HepG2 (cell line): ENCODE measurements around the gene NEDD4L. TPM values are rescaled to one million over a fixed set of nuclear protein-coding genes. Genes with fewer than 3 reads are reported as not detected.

ENCODE experiments used
- ELF1 ChIP-seq: sonication (generic); formaldehyde crosslinking; IDR thresholded peaks from 2 replicates; pipeline ENCODE4 v1.4.0; 2020; ENCODE audit warnings: missing genetic modification reagents
- GFI1 ChIP-seq: sonication (generic); formaldehyde crosslinking; IDR thresholded peaks from 2 replicates; pipeline ENCODE4 v1.5.0; 2020; ENCODE audit warnings: missing genetic modification reagents, mild to moderate bottlenecking, borderline replicate concordance
- GLI4 ChIP-seq: sonication (generic); formaldehyde crosslinking; IDR thresholded peaks from 2 replicates; pipeline ENCODE4 v1.5.1; 2020; ENCODE audit warnings: missing genetic modification reagents, mild to moderate bottlenecking, moderate library complexity, borderline replicate concordance
- KMT2B ChIP-seq: IDR thresholded peaks from 2 replicates; pipeline ENCODE4 v1.6.1; 2016; ENCODE audit warnings: missing genetic modification reagents, missing compliant biosample characterization
- MXI1 ChIP-seq: IDR thresholded peaks from 3 replicates; pipeline ENCODE4 v1.6.1; 2012; ENCODE audit warnings: low read depth, low read length, inconsistent platforms, borderline replicate concordance
- NFKB2 ChIP-seq: sonication (generic); formaldehyde crosslinking; IDR thresholded peaks from 2 replicates; pipeline ENCODE4 v1.4.0; 2020; ENCODE audit warnings: missing genetic modification reagents, borderline replicate concordance
- PHF21A ChIP-seq: sonication (generic); formaldehyde crosslinking; IDR thresholded peaks from 2 replicates; pipeline ENCODE4 v1.5.0; 2020; ENCODE audit warnings: mild to moderate bottlenecking, missing genetic modification reagents
- POLR2A ChIP-seq, 2 experiments: IDR thresholded peaks; 2 replicates each; pipeline ENCODE4 v1.6.1; 2011; ENCODE audit warnings: low read depth in 2 of 2, low read length in 2 of 2, mild to moderate bottlenecking in 1 of 2, moderate library complexity in 1 of 2; ENCODE audit not compliant: insufficient read depth in 1 of 2
- SRSF1 ChIP-seq: fragments of 200-400 bp; formaldehyde crosslinking; optimal IDR thresholded peaks from 2 replicates; pipeline ENCODE3; 2017; ENCODE audit warnings: mild to moderate bottlenecking, low read depth, low read length, moderate library complexity
- STAG1 ChIP-seq: sonication (generic); formaldehyde crosslinking; IDR thresholded peaks from 2 replicates; pipeline ENCODE4 v1.4.0; 2020; ENCODE audit warnings: missing genetic modification reagents
- TAF1 ChIP-seq: sonication (generic); formaldehyde crosslinking; IDR thresholded peaks from 2 replicates; pipeline ENCODE4 v1.4.0; 2020; ENCODE audit warnings: missing genetic modification reagents
- ZMYM4 ChIP-seq: sonication (generic); formaldehyde crosslinking; IDR thresholded peaks from 2 replicates; pipeline ENCODE4 v1.8.1; 2023; ENCODE audit warnings: mild to moderate bottlenecking, missing genetic modification reagents
- ZNF331 ChIP-seq: sonication (generic); formaldehyde crosslinking; IDR thresholded peaks from 2 replicates; pipeline ENCODE4 v1.4.0; 2020; ENCODE audit warnings: missing genetic modification reagents
- ZNF501 ChIP-seq: sonication (generic); formaldehyde crosslinking; IDR thresholded peaks from 2 replicates; pipeline ENCODE4 v1.5.1; 2020; ENCODE audit warnings: mild to moderate bottlenecking, moderate library complexity, missing genetic modification reagents
- ZNF605 ChIP-seq: sonication (generic); formaldehyde crosslinking; IDR thresholded peaks from 2 replicates; pipeline ENCODE4 v1.8.0; 2022; ENCODE audit warnings: mild to moderate bottlenecking, missing genetic modification reagents
- ZNF772 ChIP-seq: sonication (generic); formaldehyde crosslinking; IDR thresholded peaks from 2 replicates; pipeline ENCODE4 v1.5.0; 2020; ENCODE audit warnings: mild to moderate bottlenecking, missing genetic modification reagents
- ZNF790 ChIP-seq: sonication (generic); formaldehyde crosslinking; IDR thresholded peaks from 2 replicates; pipeline ENCODE4 v1.8.0; 2022; ENCODE audit warnings: missing genetic modification reagents, mild to moderate bottlenecking, borderline replicate concordance
- ZSCAN20 ChIP-seq: sonication (generic); formaldehyde crosslinking; IDR thresholded peaks from 2 replicates; pipeline ENCODE4 v1.4.0; 2020; ENCODE audit warnings: missing genetic modification reagents, mild to moderate bottlenecking, borderline replicate concordance
- polyA plus RNA-seq, 8 experiments: library from polyadenylated mRNA; depleted of rRNA in 3 of 8; stranded (reverse) in 7 of 8; unstranded in 1 of 8; fragments of >200 nt; fragmentation: Illumina TruSeq in 4 of 8; extraction: Trizol in 4 of 8; gene quantifications; 2 replicates each; pipeline versions ENCODE4 v1.2.1 to v1.2.3, GENCODE V29; 2011 to 2016; ENCODE audit warnings: low read depth in 4 of 8, missing spikeins in 1 of 8, mixed read lengths in 1 of 8; ENCODE audit not compliant: insufficient read depth in 1 of 8
- total RNA-seq, 5 experiments: library from RNA; depleted of rRNA; stranded (reverse); fragments of >200 nt; fragmentation: Illumina TruSeq; extraction: Trizol; gene quantifications; 2 replicates each; pipeline ENCODE4 v1.2.3, GENCODE V29; 2016; ENCODE audit warnings: low read depth in 1 of 5
- TF ChIP-seq, protein P1 (sequence below): sonication (generic); formaldehyde crosslinking; IDR thresholded peaks from 2 replicates; pipeline ENCODE4 v1.5.0; 2020; ENCODE audit warnings: missing genetic modification reagents
- TF ChIP-seq, protein P2 (sequence below): IDR thresholded peaks from 2 replicates; pipeline ENCODE4 v1.4.0; 2020; ENCODE audit warnings: mild to moderate bottlenecking, missing genetic modification reagents
- TF ChIP-seq, protein P3 (sequence below): sonication (generic); formaldehyde crosslinking; IDR thresholded peaks from 2 replicates; pipeline ENCODE4 v1.5.1; 2020; ENCODE audit warnings: missing genetic modification reagents, mild to moderate bottlenecking, borderline replicate concordance
- TF ChIP-seq, protein P4 (sequence below): IDR thresholded peaks from 2 replicates; pipeline ENCODE4 v1.6.1; 2016; ENCODE audit warnings: missing genetic modification reagents, missing compliant biosample characterization

Gene NEDD4L
- total and polyA plus RNA-seq, 2 of the 13 experiments (the other 11 are each of a cell fraction or from before 2014, with no cell fraction given) = 168 to 390 TPM

DNA sequence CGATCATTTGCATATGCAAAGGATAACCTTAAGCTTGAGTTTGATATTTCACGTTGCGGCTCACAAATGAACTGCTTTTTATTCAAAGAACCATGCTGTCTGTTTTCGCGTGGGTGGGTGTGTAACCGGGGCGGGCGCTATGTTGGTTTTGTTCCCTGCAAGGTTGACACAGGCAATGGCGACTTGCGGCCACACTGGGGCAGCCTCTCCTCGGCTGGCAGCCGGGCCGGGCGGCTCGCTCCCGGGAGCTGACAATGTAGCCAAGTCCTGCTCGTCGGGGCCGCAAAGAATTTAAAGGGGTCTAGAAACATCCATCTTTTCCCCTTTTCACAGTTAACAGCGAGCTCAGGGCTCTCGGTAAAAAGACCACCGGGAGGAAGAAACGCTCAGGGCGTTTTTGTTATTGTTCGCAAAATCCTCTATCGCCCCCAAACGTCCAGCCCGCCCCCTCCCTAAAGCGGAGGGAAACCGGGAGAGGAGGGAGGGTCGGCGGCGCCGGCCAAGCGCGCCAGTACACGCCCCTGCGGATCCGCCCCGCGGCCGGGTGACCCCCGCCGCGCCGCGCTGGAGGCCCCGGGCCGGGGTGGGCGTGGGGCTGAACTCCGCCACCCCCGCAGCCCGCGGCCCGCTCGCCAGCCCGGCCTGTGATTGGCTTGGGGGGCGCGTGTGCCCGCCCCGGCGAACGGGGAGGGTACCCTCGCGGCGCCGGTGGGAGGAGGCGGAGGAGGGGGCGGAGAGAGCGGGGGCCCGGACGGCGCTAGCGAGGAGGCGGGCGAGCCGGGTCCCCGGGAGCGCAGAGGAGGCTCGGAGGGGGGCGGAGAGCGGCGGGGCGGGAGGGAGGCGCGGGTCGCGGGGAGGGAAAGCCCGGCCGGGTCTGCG is at the start of gene NEDD4L (continued):
- TF ChIP-seq ZNF605 (CRISPR knock-in tag) (peak; percentile 60; the same call in 1 of the 2 replicates), ZNF790 (CRISPR knock-in tag) (no peak; the same call in 1 of the 2 replicates), TAF1 (CRISPR knock-in tag) (peak; percentile 45; the same call in 1 of the 2 replicates), ZNF331 (CRISPR knock-in tag) (peak; percentile 54; the same call in 1 of the 2 replicates), GFI1 (peak; percentile 34; the same call in 1 of the 2 replicates), ELF1 (CRISPR knock-in tag) (0 out of 2 replicates have a peak, but pooled peaks have one; percentile 33), POLR2A (IDR thresholded peaks at IDR 0.05; ENCODE audit: insufficient read depth in 1 of 2, low read depth in 2 of 2, low read length in 2 of 2) (peak in 1 of 2 experiments; percentile 22; a peak in 2 of 4 replicates), ZNF501 (peak; percentile 77), ZSCAN20 (0 out of 2 replicates have a peak, but pooled peaks have one; percentile 72), SRSF1 (peak; percentile 83), GLI4 (no peak), KMT2B (peak; percentile 60), PHF21A (CRISPR knock-in tag) (peak; percentile 59; the same call in 1 of the 2 replicates), ZMYM4 (CRISPR knock-in tag) (no peak; the same call in 1 of the 2 replicates), STAG1 (CRISPR knock-in tag) (peak; percentile 91), NFKB2 (CRISPR knock-in tag) (peak; percentile 22; the same call in 1 of the 2 replicates), MXI1 (peak; percentile 47; the same call in 1 of the 3 replicates), ZNF772 (peak; percentile 62; the same call in 1 of the 2 replicates)
- TF ChIP-seq, protein P1, sequence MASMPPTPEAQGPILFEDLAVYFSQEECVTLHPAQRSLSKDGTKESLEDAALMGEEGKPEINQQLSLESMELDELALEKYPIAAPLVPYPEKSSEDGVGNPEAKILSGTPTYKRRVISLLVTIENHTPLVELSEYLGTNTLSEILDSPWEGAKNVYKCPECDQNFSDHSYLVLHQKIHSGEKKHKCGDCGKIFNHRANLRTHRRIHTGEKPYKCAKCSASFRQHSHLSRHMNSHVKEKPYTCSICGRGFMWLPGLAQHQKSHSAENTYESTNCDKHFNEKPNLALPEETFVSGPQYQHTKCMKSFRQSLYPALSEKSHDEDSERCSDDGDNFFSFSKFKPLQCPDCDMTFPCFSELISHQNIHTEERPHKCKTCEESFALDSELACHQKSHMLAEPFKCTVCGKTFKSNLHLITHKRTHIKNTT (CRISPR knock-in tag) = 0 out of 2 replicates have a peak, but pooled peaks have one; percentile 29
- TF ChIP-seq, protein P2, sequence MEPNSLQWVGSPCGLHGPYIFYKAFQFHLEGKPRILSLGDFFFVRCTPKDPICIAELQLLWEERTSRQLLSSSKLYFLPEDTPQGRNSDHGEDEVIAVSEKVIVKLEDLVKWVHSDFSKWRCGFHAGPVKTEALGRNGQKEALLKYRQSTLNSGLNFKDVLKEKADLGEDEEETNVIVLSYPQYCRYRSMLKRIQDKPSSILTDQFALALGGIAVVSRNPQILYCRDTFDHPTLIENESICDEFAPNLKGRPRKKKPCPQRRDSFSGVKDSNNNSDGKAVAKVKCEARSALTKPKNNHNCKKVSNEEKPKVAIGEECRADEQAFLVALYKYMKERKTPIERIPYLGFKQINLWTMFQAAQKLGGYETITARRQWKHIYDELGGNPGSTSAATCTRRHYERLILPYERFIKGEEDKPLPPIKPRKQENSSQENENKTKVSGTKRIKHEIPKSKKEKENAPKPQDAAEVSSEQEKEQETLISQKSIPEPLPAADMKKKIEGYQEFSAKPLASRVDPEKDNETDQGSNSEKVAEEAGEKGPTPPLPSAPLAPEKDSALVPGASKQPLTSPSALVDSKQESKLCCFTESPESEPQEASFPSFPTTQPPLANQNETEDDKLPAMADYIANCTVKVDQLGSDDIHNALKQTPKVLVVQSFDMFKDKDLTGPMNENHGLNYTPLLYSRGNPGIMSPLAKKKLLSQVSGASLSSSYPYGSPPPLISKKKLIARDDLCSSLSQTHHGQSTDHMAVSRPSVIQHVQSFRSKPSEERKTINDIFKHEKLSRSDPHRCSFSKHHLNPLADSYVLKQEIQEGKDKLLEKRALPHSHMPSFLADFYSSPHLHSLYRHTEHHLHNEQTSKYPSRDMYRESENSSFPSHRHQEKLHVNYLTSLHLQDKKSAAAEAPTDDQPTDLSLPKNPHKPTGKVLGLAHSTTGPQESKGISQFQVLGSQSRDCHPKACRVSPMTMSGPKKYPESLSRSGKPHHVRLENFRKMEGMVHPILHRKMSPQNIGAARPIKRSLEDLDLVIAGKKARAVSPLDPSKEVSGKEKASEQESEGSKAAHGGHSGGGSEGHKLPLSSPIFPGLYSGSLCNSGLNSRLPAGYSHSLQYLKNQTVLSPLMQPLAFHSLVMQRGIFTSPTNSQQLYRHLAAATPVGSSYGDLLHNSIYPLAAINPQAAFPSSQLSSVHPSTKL = peak; percentile 51; the same call in 1 of the 2 replicates
- TF ChIP-seq, protein P3, sequence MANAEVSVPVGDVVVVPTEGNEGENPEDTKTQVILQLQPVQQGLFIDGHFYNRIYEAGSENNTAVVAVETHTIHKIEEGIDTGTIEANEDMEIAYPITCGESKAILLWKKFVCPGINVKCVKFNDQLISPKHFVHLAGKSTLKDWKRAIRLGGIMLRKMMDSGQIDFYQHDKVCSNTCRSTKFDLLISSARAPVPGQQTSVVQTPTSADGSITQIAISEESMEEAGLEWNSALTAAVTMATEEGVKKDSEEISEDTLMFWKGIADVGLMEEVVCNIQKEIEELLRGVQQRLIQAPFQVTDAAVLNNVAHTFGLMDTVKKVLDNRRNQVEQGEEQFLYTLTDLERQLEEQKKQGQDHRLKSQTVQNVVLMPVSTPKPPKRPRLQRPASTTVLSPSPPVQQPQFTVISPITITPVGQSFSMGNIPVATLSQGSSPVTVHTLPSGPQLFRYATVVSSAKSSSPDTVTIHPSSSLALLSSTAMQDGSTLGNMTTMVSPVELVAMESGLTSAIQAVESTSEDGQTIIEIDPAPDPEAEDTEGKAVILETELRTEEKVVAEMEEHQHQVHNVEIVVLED (CRISPR knock-in tag) = peak; percentile 36; the same call in 1 of the 2 replicates
- TF ChIP-seq, protein P4, sequence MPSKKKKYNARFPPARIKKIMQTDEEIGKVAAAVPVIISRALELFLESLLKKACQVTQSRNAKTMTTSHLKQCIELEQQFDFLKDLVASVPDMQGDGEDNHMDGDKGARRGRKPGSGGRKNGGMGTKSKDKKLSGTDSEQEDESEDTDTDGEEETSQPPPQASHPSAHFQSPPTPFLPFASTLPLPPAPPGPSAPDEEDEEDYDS = peak; percentile 84
